H1 (cell line): ENCODE measurements around the gene NPIPB8. TPM values are rescaled to one million over a fixed set of nuclear protein-coding genes. Genes with fewer than 3 reads are reported as not detected.

Experiments used
- ATF3 ChIP-seq: IDR thresholded peaks from 2 replicates; pipeline ENCODE4 v1.6.1; 2011; ENCODE audit warnings: low read depth, mild to moderate bottlenecking, low read length; ENCODE audit not compliant: insufficient read depth
- BACH1 ChIP-seq: IDR thresholded peaks from 2 replicates; pipeline ENCODE4 v1.6.1; 2012; ENCODE audit warnings: low read length, improper control_type of control experiment
- E2F6 ChIP-seq: IDR thresholded peaks from 2 replicates; pipeline ENCODE4 v1.6.1; 2012; ENCODE audit warnings: inconsistent platforms
- HDAC2 ChIP-seq, 2 experiments: fragments of 300-600 bp in 1 of 2; sonication (generic) in 1 of 2; IDR thresholded peaks; 2 replicates each; pipeline ENCODE4 v1.6.1; 2011 to 2012; ENCODE audit warnings: low read depth in 2 of 2, low read length in 2 of 2, mild to moderate bottlenecking in 2 of 2, moderate library complexity in 2 of 2, borderline replicate concordance in 1 of 2, inconsistent platforms in 1 of 2
- RXRA ChIP-seq: IDR thresholded peaks from 2 replicates; pipeline ENCODE4 v1.6.1; 2011; ENCODE audit warnings: low read depth, mild to moderate bottlenecking, low read length, moderate library complexity; ENCODE audit not compliant: insufficient read depth
- TEAD4 ChIP-seq: IDR thresholded peaks from 2 replicates; pipeline ENCODE4 v1.6.1; 2012; ENCODE audit warnings: low read depth, low read length, inconsistent platforms, mixed read lengths
- polyA plus RNA-seq, 7 experiments: library from polyadenylated mRNA; depleted of rRNA in 3 of 7; stranded (reverse) in 5 of 7; unstranded in 2 of 7; fragments of >200 nt in 5 of 7; fragments of 200-250 nt in 2 of 7; gene quantifications; 1 replicate in 5 of 7; 2 replicates in 1 of 7; 4 replicates in 1 of 7; pipeline versions ENCODE4 v1.2.1 to v1.2.3, GENCODE V29; 2011 to 2013; ENCODE audit warnings: missing spikeins in 2 of 7, mixed read lengths in 2 of 7
- total RNA-seq: library from RNA; stranded (reverse); fragmentation: NEBNext Ultra II Directional; extraction: Animal tissue kit (Norgen Biotek cat#: 25700); gene quantifications from 2 replicates; pipeline ENCODE4 v1.2.1, GENCODE V29; 2021

NPIPB8 gene
- total and polyA plus RNA-seq, 2 of the 8 experiments (the other 6 are each of a cell fraction or from before 2014, with no cell fraction given), result 0.05 TPM; not detected in 1

GRCh38 chr16:28606291-28607115, 31.4 kb upstream of the NPIPB8 start (continued):
- TF ChIP-seq ATF3 (no peak), TEAD4 (no peak), E2F6 (no peak), HDAC2 (IDR thresholded peaks at IDR 0.05; ENCODE audit: borderline replicate concordance in 1 of 2, low read depth in 2 of 2, low read length in 2 of 2) (no peak), RXRA (no peak), BACH1 (no peak)
